Measurements from ENCODE around the gene TOR1B. TPM values are rescaled to one million over a fixed set of nuclear protein-coding genes. Genes with fewer than 3 reads are reported as not detected.

TOR1B gene
- total RNA-seq, 1 experiment from 2014 or later: 18.8 TPM

DNA sequence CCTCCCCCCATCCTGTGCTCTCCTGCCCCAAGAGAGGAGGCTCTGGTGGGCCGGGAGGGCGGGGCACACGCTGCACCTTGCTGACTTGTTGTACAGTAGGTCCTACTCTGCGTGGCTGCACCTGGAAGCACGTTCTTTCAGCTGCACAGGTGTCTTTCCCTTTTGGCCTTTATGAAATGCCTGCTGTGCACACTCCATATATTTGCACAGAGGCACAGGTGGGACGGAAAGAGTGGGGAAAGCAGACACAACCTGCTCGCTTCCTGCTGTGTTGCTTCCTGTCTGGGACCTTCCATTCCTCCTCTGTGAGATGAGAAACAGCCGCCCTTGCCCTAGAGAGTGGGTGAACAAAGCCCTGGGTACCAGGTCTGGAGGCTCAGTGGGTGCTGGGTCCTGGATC is 37.0 kb downstream of the TOR1B start:
- H3K27ac Mint-ChIP-seq: no peak overlapping the region; the same call in 1 of the 2 replicates
- H3K36me3 Mint-ChIP-seq: no peaks in the 10 kb centered on the region
- TF ChIP-seq ZNF396 (CRISPR knock-in tag; IDR thresholded peaks at IDR 0.05; ENCODE audit: borderline replicate concordance) (no peak), TEAD1 (CRISPR knock-in tag; IDR thresholded peaks at IDR 0.05) (no peak), ZNF121 (CRISPR knock-in tag; IDR thresholded peaks at IDR 0.05) (no peak), FOXP4 (CRISPR knock-in tag; IDR thresholded peaks at IDR 0.05) (no peak), SMAD4 (CRISPR knock-in tag; IDR thresholded peaks at IDR 0.05) (no peak), FOXJ3 (CRISPR knock-in tag; IDR thresholded peaks at IDR 0.05; ENCODE audit: borderline replicate concordance) (no peak), ERG (CRISPR knock-in tag; IDR thresholded peaks at IDR 0.05) (no peak), JAZF1 (CRISPR knock-in tag; IDR thresholded peaks at IDR 0.05) (no peak), USF2 (CRISPR knock-in tag; IDR thresholded peaks at IDR 0.05) (no peak), ZNF232 (CRISPR knock-in tag; IDR thresholded peaks at IDR 0.05) (no peak), SMAD3 (CRISPR knock-in tag; IDR thresholded peaks at IDR 0.05; ENCODE audit: borderline replicate concordance) (no peak), PRRX2 (CRISPR knock-in tag; IDR thresholded peaks at IDR 0.05) (no peak), GRHL2 (CRISPR knock-in tag; IDR thresholded peaks at IDR 0.05; ENCODE audit: insufficient replicate concordance, severe bottlenecking) (no peak), TEAD4 (CRISPR knock-in tag; IDR thresholded peaks at IDR 0.05) (no peak), ZNF263 (CRISPR knock-in tag; IDR thresholded peaks at IDR 0.05; ENCODE audit: low read depth) (no peak), AR (CRISPR knock-in tag; IDR thresholded peaks at IDR 0.05) (no peak), TCF7 (CRISPR knock-in tag; IDR thresholded peaks at IDR 0.05; ENCODE audit: low read depth) (no peak)
- TF ChIP-seq, protein P1, sequence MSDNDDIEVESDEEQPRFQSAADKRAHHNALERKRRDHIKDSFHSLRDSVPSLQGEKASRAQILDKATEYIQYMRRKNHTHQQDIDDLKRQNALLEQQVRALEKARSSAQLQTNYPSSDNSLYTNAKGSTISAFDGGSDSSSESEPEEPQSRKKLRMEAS (CRISPR knock-in tag; IDR thresholded peaks at IDR 0.05): no peak
- TF ChIP-seq, protein P2, sequence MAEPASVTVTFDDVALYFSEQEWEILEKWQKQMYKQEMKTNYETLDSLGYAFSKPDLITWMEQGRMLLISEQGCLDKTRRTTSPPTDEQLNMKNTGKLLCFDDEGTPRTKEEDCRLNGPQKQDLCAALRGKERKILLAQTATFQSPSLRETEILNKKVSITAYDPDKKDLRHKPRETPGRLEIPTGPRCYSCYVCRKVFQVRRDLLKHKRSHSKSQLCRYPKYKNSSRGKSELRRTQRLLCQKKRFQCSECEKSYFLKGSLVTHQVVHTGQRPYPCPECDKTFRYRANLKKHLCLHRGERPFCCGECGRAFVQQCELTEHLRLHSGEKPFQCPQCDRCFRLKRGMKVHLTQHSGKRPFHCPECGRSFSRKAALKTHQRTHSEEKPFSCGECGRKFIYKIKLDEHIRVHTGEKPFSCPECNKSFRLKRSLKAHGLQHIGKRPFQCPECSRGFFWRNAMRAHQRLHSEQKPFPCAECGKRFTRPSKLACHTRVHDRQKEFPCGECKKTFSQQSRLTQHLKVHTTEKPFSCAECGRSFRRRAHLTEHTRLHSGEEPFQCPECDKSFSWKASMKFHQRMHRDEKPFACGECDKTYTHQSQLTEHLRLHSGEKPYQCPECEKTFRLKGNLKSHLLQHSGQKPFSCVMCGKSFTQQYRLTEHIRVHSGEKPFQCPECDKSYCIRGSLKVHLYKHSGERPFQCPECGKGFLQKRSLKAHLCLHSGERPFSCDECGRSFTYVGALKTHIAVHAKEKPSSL (CRISPR knock-in tag; conservative IDR thresholded peaks at IDR 0.05): no peak
- TF ChIP-seq, protein P3, sequence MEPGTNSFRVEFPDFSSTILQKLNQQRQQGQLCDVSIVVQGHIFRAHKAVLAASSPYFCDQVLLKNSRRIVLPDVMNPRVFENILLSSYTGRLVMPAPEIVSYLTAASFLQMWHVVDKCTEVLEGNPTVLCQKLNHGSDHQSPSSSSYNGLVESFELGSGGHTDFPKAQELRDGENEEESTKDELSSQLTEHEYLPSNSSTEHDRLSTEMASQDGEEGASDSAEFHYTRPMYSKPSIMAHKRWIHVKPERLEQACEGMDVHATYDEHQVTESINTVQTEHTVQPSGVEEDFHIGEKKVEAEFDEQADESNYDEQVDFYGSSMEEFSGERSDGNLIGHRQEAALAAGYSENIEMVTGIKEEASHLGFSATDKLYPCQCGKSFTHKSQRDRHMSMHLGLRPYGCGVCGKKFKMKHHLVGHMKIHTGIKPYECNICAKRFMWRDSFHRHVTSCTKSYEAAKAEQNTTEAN (CRISPR knock-in tag; IDR thresholded peaks at IDR 0.05): no peak
- H3K4me1 Mint-ChIP-seq: peaks cover 57% of the 10 kb centered on the region
- H3K9me3 Mint-ChIP-seq: no peaks in the 10 kb centered on the region
- DNase-seq (ENCODE audit: low spot score): no peak
- POLR2A ChIA-PET: no interaction called here
- CTCF ChIA-PET: interaction anchor here (0.6 kb wide), 1 partner anchor 429 kb away, joined by 3 read pairs; no protein-coding TSS in a partner anchor
- no peaks in the 10 kb centered on the region for H3K27me3 Mint-ChIP-seq (ENCODE audit: low read depth)
- H3K4me3 Mint-ChIP-seq: no peak overlapping the region
- ATAC-seq: no peak
